ENCODE data around the gene OR6V1. TPM values are rescaled to one million over a fixed set of nuclear protein-coding genes. Genes with fewer than 3 reads are reported as not detected.

Gene OR6V1
- total RNA-seq, 1 experiment from 2014 or later: not detected

- intact Hi-C loops (cut with micrococcal nuclease): no loop called here
- Histone ChIP-seq H3K27me3 (ENCODE audit: insufficient read depth, low read length) (no peaks in the 10 kb centered on the region), H2AFZ (ENCODE audit: low read depth, low read length, poor library complexity, severe bottlenecking) (no peak overlapping the region), H3K79me2 (ENCODE audit: insufficient read depth, low read length) (no peaks in the 10 kb centered on the region), H3K4me1 (ENCODE audit: control insufficient read depth in 1 of 2, insufficient read depth in 2 of 2, low read length in 2 of 2) (peaks cover 0 to 9% of the 10 kb centered on the region in 2 experiments; a peak in 1 of 4 replicates), H3K27ac (ENCODE audit: low read depth, low read length) (no peak overlapping the region), H3K36me3 (ENCODE audit: control insufficient read depth in 1 of 2, insufficient read depth in 2 of 2, low read length in 2 of 2) (no peaks in the 10 kb centered on the region), H3K9me2 (ENCODE audit: insufficient read depth) (no peaks in the 10 kb centered on the region), H3K4me3 (replicated peaks in 1 of 2; ENCODE audit: low read depth in 1 of 2, low read length in 2 of 2) (no peak overlapping the region), H3K4me2 (ENCODE audit: low read length) (no peak overlapping the region), H3K9ac (ENCODE audit: low read length) (no peak overlapping the region), H3K9me3 (ENCODE audit: control insufficient read depth in 1 of 2, insufficient read depth in 1 of 2, low read depth in 1 of 2, low read length in 2 of 2) (no peaks in the 10 kb centered on the region), H4K20me1 (ENCODE audit: insufficient read depth) (no peaks in the 10 kb centered on the region)
- CTCF ChIA-PET: no interaction called here
- TF ChIP-seq FOSL1 (IDR thresholded peaks at IDR 0.05; ENCODE audit: low read depth): no peak
- TF ChIP-seq ATF3 (IDR thresholded peaks at IDR 0.05): no peak
- TF ChIP-seq REST (IDR thresholded peaks at IDR 0.05; ENCODE audit: low read depth): no peak
- TF ChIP-seq CEBPB (IDR thresholded peaks at IDR 0.05; ENCODE audit: low read depth): no peak
- no peak for TF ChIP-seq ELF1 (IDR thresholded peaks at IDR 0.05; ENCODE audit: borderline replicate concordance, low read depth)
- TF ChIP-seq RAD21 (IDR thresholded peaks at IDR 0.05; ENCODE audit: low read depth): no peak
- no peak for TF ChIP-seq SP1 (IDR thresholded peaks at IDR 0.05; ENCODE audit: low read depth)
- TF ChIP-seq SIN3A (IDR thresholded peaks at IDR 0.05; ENCODE audit: low read depth): no peak
- TF ChIP-seq POLR2AphosphoS5 (IDR thresholded peaks at IDR 0.05; ENCODE audit: low read depth, low read length): no peak
- POLR2A ChIA-PET: no interaction called here
- no peak for DNase-seq (ENCODE audit: low read depth, low spot score)
- BruUV-seq (replicated peaks): no TSS peak
- ATAC-seq: no peak
- RAD21 ChIA-PET (ENCODE audit: low non-redundant PET in 1 of 2, low total read pairs in 2 of 2, uncharacterized antibody in 2 of 2, unreplicated experiment in 2 of 2): no interaction called here
These were observed 1.2 kb upstream of the OR6V1 start for GRCh38 chr7:143050931-143051330.
